GM19035 (cell line): ENCODE results near the gene USP22.

Experiments used
- ATAC-seq: cut with Tn5 transposase; IDR thresholded peaks from one replicate; pipeline ENCODE4 v1.9.1; 2021; ENCODE audit not compliant: unreplicated experiment

USP22 gene

GRCh38 chr17:21002309-21003006, 40.4 kb downstream of the USP22 start:
- ATAC-seq: no peak

- no peak for ATAC-seq
Measured at GRCh38 chr17:21001813-21002221, 41.0 kb downstream of the USP22 start.

DNA sequence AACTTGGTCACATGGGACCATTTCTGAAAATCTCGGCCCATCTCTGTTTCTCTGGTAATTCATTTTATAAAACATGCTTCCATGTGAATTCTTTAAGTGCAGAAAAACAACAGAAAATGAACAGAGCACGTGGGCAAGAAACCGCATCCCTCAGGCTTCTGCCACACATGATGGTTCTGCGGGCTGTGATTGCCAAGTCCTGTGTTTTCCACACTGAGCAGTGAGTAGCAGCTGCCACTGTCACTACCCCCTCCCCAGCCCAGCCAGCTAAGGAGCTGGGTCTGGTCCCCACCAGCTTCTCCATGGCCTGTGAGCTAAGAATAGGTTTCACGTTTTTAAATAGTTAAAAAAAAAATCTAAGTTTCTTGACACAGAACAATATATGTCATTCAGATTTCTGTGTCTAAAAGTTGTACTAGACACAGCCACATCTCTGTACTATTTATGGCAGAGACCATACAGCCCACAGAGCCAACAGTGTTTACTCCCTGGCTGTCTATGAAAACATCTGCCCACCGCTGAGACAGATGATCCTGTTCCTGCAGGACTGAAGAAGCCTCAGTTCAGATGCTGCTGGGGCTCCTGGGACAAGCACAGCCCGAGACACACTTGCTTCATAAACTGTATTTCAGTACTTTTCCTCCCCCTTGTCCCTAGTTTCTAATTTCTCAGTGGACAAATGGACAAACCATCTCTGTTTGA, 41.5 kb downstream of the USP22 start:
- ATAC-seq: no peak

- no peak for ATAC-seq
Measured at GRCh38 chr17:20999841-21000532, 42.8 kb downstream of the USP22 start.

GRCh38 chr17:20999044-20999573, 43.7 kb downstream of the USP22 start:
- ATAC-seq: no peak

- ATAC-seq: no peak
Measured at GRCh38 chr17:20998571-20999043, 44.2 kb downstream of the USP22 start.

GRCh38 chr17:20997711-20998570, 44.9 kb downstream of the USP22 start:
- no peak for ATAC-seq

DNA sequence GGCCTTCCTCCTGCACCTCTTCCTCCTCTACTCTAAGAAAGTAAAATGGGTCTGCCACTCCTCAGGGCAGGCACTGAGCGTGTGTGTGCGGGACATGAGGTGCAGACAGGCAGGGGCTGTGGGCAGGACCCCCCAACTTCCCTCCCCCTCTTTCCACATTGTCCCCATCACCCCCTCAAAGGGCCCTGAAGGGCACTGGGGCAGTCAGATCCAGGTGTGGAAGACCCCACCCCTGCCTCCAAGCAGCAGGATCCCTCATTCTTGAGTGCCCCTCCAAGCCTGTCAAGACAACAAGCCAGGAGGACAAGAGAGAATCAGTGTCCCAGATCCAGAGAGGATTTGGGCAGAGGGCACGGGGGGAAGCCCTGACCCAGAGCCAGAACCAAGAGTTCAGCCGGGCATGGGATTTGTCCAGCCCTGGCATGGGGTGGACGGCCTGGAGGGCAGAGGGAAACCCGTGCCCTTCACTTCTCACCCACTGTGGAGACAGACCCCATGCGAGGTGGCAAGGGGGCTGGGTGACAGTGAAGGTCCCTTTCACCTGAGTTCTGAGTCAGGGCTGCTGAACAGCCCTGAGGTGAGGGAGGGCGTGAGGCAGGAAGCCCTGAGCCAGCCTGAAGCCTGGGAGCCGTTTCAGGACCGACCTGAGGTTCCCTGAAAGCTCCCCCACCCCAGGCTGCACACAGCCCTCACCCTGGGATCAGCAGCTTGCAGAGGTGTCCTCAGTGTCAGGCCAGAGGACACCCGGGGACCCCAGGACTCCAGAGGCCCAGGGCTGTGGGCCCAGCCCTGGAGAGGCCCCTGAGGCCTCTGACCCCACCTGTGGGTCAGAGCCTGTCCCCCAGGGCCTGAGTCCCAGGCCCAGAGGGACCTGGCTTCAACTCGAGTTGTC, 45.8 kb downstream of the USP22 start:
- ATAC-seq: no peak

DNA sequence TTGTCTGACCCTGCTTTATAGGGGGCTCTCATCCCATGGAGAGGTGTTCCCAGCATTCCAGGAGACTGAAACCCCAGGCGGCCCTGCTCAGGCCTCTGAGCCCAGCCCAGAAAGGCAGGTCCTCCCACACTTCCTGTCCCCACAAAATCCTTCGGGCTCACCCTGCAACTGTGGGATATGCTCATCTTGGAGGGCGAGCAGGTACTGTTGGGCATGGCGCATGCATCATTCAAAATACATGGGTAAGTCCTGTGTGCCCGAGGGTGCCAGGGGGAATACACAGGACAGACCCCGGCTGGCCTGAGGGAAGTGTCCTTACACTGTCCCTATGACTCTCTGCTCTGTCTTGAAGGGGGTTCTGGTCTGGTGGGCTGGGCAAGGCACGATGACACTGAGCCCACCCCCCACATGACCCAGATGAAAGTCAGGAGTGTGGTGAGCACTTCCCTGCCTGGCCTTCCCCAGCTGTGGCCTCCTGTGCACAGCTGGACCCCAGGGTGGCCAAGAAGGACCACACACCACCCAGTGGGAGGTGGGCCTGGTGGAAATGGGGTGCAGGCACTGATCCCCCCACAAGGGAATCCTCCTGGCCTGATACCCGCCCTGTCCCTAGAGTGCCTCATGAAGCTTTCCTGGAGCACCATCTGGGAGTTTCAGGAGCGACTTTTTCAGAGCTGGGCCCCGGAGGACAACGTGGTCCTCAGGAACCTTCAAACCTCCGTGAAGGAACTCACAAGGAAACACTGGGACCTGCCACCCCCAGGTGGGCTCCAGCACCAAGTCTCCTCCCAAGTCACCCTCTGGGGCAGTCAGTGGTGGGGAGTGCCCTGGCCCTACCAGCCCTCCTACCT, 46.7 kb downstream of the USP22 start:
- no peak for ATAC-seq

DNA sequence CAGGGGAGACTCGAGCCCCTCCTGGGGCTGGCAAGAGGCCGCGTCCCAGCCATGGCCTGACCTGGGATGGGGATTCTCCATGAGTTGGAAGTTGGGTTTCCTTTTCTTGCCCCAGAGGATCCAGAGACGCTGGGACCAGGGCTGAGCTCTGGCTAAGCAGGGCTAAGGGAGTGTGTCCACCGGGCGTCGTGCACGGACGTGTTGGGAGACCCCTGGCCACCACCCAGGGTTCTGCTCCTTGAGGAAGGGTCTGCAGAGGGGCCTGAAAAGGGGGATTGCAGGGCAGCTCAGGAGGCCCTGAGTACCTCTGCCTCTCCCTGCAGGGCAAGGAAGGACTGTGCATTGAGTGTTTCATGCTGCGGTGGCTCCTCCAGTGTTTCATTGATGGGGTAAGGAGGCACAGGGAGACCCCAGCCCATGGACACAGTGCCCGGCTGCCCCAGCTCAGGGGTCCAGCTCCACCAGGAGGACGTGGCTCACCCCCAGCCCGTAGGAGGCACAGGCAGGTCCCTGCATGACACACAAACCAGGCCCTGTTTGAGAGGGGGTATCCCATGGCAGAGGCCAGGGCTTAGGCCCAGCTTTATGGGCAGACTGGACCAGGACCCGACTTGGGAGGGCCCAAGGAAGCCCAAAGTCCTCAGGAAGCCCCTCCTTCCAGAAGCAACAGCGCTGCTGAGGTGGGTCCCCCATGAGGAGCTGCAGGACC, 47.5 kb downstream of the USP22 start:
- no peak for ATAC-seq

- no peak for ATAC-seq
Measured at GRCh38 chr17:20994779-20995149, 48.0 kb downstream of the USP22 start.

GRCh38 chr17:20993863-20994778, 48.7 kb downstream of the USP22 start:
- no peak for ATAC-seq

- no peak for ATAC-seq
Measured at GRCh38 chr17:20992987-20993862, 49.6 kb downstream of the USP22 start.

DNA sequence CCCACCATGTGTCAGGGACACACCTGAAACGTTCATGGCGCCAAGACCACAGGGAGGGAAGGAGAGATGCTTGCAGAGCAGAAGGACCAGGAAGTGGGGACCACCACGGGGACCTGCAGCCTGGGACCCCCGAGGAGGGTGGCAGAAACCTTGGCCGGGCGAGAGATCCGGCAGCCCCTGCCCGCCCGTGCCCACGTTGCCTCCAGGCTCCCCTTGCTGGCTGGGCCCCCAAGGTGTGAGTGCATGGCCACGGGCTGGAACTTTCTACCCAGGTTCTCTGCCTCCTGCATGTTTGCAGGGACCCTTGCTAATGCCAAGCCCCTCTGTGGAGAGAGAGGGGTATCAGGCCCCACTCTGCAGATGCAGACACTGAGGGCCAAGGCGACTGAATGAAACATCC, 50.4 kb downstream of the USP22 start:
- ATAC-seq: no peak

GRCh38 chr17:20991276-20992037, 51.4 kb downstream of the USP22 start:
- no peak for ATAC-seq
